ENCODE measurements around the gene CEP97. TPM values are rescaled to one million over a fixed set of nuclear protein-coding genes. Genes with fewer than 3 reads are reported as not detected.
"Not testable (repeated sequence)": the region's sequence is repeated elsewhere in the genome, so short reads cannot be mapped to it uniquely, and the experiment has no call there.

The CEP97 gene
- total RNA-seq, 6 experiments from 2014 or later: 2.2 to 3.8 (median 2.7) TPM

- peak in 1 of 3 donors; percentile 33 for DNase-seq
- TF ChIP-seq CTCF (IDR thresholded peaks at IDR 0.05) (no peak), POLR2A (IDR thresholded peaks at IDR 0.05) (no peak)
- no peaks in the 10 kb centered on the region for H3K27me3 ChIP-seq
- intact Hi-C loops (cut with DNase I): no loop called here
- peaks cover 8 to 27% (median 18%) of the 10 kb centered on the region in 4 donors for H3K36me3 ChIP-seq
- WGBS (ENCODE audit: insufficient coverage, low coverage, low lambda C conversion rate, missing lambda C conversion rate): 41% methylated on average over 21 of the region's 29 CpGs
- peak overlapping the region; percentile 14 to 92 (median 17) for H3K4me3 ChIP-seq
- peak overlapping the region; percentile 33 to 95 (median 57) for H3K27ac ChIP-seq
- H3K4me1 ChIP-seq: peaks cover 0 to 23% (median 6%) of the 10 kb centered on the region in 4 donors
- no peaks in the 10 kb centered on the region for H3K9me3 ChIP-seq
- no peak for ATAC-seq
Measured at GRCh38 chr3:101677436-101678286, 46.8 kb upstream of the CEP97 start.

- Histone ChIP-seq H3K4me1 (peaks cover 0 to 29% (median 9%) of the 10 kb centered on the region in 4 donors), H3K36me3 (peaks cover 8 to 39% (median 27%) of the 10 kb centered on the region in 4 donors)
- H3K27me3 ChIP-seq; ATAC-seq; H3K27ac ChIP-seq; H3K9me3 ChIP-seq; H3K4me3 ChIP-seq; DNase-seq; intact Hi-C loops (cut with DNase I): not testable (repeated sequence)
- 50% methylated on average over 2 of the region's 2 CpGs for WGBS (ENCODE audit: insufficient coverage, low coverage, low lambda C conversion rate, missing lambda C conversion rate)
Measured at GRCh38 chr3:101678837-101679236, 45.6 kb upstream of the CEP97 start.

GRCh38 chr3:101680466-101680865 lies 43.9 kb upstream of the CEP97 start:
- no peaks in the 10 kb centered on the region for H3K27me3 ChIP-seq
- no peak overlapping the region for H3K4me3 ChIP-seq
- DNase-seq (no peak), ATAC-seq (no peak)
- H3K27ac ChIP-seq: no peak overlapping the region
- peaks cover 0 to 37% (median 17%) of the 10 kb centered on the region in 4 donors for H3K4me1 ChIP-seq
- intact Hi-C loops (cut with DNase I): no loop called here
- peaks cover 12 to 50% (median 33%) of the 10 kb centered on the region in 4 donors for H3K36me3 ChIP-seq
- TF ChIP-seq POLR2A (IDR thresholded peaks at IDR 0.05): no peak
- 83% methylated on average over 4 of the region's 4 CpGs for WGBS (ENCODE audit: insufficient coverage, low coverage, low lambda C conversion rate, missing lambda C conversion rate)
- H3K9me3 ChIP-seq: no peaks in the 10 kb centered on the region

- peak overlapping the region; percentile 59 to 81 (median 60) for H3K4me3 ChIP-seq
- DNase-seq (no peak), ATAC-seq (no peak)
- intact Hi-C loops (cut with DNase I): no loop called here
- H3K36me3 ChIP-seq: peaks cover 15 to 50% (median 33%) of the 10 kb centered on the region in 4 donors
- H3K27me3 ChIP-seq: no peaks in the 10 kb centered on the region
- peak overlapping the region in 2 of 3 donors; percentile 92 to 94 for H3K27ac ChIP-seq
- TF ChIP-seq CTCF (IDR thresholded peaks at IDR 0.05): no peak
- no peak for TF ChIP-seq POLR2A (IDR thresholded peaks at IDR 0.05)
- no peaks in the 10 kb centered on the region for H3K9me3 ChIP-seq
- peaks cover 0 to 35% (median 10%) of the 10 kb centered on the region in 4 donors for H3K4me1 ChIP-seq
Measured at GRCh38 chr3:101685050-101685400, 39.4 kb upstream of the CEP97 start.

- peak overlapping the region; percentile 88 to 94 (median 92) for H3K27ac ChIP-seq
- intact Hi-C loops (cut with DNase I): no loop called here
- H3K36me3 ChIP-seq: peaks cover 15 to 41% (median 29%) of the 10 kb centered on the region in 4 donors
- WGBS (ENCODE audit: insufficient coverage, low coverage, low lambda C conversion rate, missing lambda C conversion rate): 0% methylated on average over 10 of the region's 11 CpGs
- ATAC-seq (peak; percentile 27 to 47 (median 32)), DNase-seq (no peak)
- peaks cover 0 to 35% (median 10%) of the 10 kb centered on the region in 4 donors for H3K4me1 ChIP-seq
- TF ChIP-seq CTCF (IDR thresholded peaks at IDR 0.05) (no peak), POLR2A (IDR thresholded peaks at IDR 0.05) (no peak)
- no peaks in the 10 kb centered on the region for H3K27me3 ChIP-seq
- H3K4me3 ChIP-seq: peak overlapping the region; percentile 59 to 81 (median 60)
- H3K9me3 ChIP-seq: no peaks in the 10 kb centered on the region
Measured at GRCh38 chr3:101685870-101686307, 38.5 kb upstream of the CEP97 start.

All from right lobe of liver (tissue), 6 donors.